Muscle layer of colon (tissue), 2 donors: ENCODE data around the gene CMTM2.
"Not testable (repeated sequence)": the region's sequence is repeated elsewhere in the genome, so short reads cannot be mapped to it uniquely, and the experiment has no call there.

Experiments
- H3K27ac ChIP-seq: one replicate; pipeline ENCODE4 v1.7.0; 2013; ENCODE audit warnings: low read depth, mild to moderate bottlenecking, low read length, moderate library complexity
- H3K27me3 ChIP-seq, 2 donors: one replicate each; pipeline ENCODE4 v1.7.0; 2013; ENCODE audit warnings: low read length in 2 of 2, mild to moderate bottlenecking in 2 of 2; ENCODE audit not compliant: insufficient read depth in 2 of 2, control insufficient read depth in 1 of 2
- H3K36me3 ChIP-seq: one replicate; pipeline ENCODE4 v1.7.0; 2013; ENCODE audit warnings: mild to moderate bottlenecking, low read length; ENCODE audit not compliant: insufficient read depth
- H3K4me1 ChIP-seq: one replicate; pipeline ENCODE4 v1.7.0; 2013; ENCODE audit warnings: mild to moderate bottlenecking, low read length; ENCODE audit not compliant: insufficient read depth
- H3K4me3 ChIP-seq, 2 donors: one replicate each; pipeline ENCODE4 v1.7.0; 2013; ENCODE audit warnings: low read length in 2 of 2, low read depth in 1 of 2, mild to moderate bottlenecking in 1 of 2, moderate library complexity in 1 of 2
- H3K9ac ChIP-seq: one replicate; pipeline ENCODE4 v1.7.0; 2013; ENCODE audit warnings: low read length
- H3K9me3 ChIP-seq: one replicate; pipeline ENCODE4 v1.7.0; 2013; ENCODE audit warnings: mild to moderate bottlenecking, low read length
- donor health status: abdominal sarcoma.
- donor health status: Adenocarcinoma of cecum.

Gene CMTM2

GRCh38 chr16:66616592-66616991 lies 37.3 kb downstream of the CMTM2 start:
- Histone ChIP-seq H3K4me1 (peaks cover 14% of the 10 kb centered on the region), H3K36me3 (peaks cover 18% of the 10 kb centered on the region), H3K27me3 (no peaks in the 10 kb centered on the region), H3K9me3 (no peaks in the 10 kb centered on the region), H3K27ac (no peak overlapping the region), H3K4me3 (no peak overlapping the region), H3K9ac (no peak overlapping the region)

DNA sequence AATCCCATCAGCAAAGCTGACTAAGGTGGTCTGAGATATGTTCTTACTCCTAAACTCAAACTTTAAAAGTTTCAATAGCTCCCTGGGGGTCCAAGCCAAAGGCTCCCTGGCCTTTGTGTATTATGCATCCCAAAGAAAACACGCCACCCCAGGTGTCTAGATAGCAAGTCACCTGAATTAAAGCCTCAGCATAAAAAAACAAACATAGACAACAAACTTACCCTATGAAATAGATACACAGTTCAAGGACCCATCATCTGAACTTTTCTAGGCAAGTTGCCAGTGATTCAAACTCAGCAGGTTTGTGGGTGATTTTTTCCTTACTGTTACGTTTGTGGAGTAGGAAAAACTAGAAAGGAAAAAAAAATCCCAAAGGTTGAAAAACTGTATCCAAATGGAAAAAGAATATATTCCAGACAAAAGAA lies 37.8 kb downstream of the CMTM2 start:
- Histone ChIP-seq H3K4me1 (peaks cover 14% of the 10 kb centered on the region), H3K9ac (no peak overlapping the region), H3K4me3 (no peak overlapping the region), H3K27me3 (no peaks in the 10 kb centered on the region), H3K9me3 (no peaks in the 10 kb centered on the region), H3K36me3 (peaks cover 15% of the 10 kb centered on the region), H3K27ac (no peak overlapping the region)

DNA sequence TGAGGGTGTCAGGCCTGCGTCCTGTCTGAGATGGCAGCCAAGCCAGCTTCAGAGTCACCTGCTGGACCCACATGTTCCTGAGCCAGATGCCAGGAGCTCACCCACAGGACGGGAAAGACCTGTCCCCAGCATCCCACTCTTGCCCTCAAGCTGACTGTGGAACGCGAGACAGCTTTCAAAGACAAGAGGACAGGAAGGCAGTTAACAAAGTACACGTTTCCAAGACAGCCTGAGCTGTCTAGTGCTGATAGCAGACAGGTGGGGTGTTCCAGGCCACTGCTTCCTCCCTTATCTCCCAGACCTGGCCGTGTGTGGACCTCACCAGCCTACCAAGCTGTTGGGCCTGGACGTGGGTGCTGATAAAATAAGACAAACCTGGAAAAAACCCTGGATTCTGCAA lies 38.5 kb downstream of the CMTM2 start:
- Histone ChIP-seq H3K9me3 (no peaks in the 10 kb centered on the region), H3K4me1 (peaks cover 14% of the 10 kb centered on the region), H3K27me3 (no peaks in the 10 kb centered on the region), H3K4me3 (no peak overlapping the region), H3K9ac (no peak overlapping the region), H3K27ac (no peak overlapping the region), H3K36me3 (peaks cover 8% of the 10 kb centered on the region)

DNA sequence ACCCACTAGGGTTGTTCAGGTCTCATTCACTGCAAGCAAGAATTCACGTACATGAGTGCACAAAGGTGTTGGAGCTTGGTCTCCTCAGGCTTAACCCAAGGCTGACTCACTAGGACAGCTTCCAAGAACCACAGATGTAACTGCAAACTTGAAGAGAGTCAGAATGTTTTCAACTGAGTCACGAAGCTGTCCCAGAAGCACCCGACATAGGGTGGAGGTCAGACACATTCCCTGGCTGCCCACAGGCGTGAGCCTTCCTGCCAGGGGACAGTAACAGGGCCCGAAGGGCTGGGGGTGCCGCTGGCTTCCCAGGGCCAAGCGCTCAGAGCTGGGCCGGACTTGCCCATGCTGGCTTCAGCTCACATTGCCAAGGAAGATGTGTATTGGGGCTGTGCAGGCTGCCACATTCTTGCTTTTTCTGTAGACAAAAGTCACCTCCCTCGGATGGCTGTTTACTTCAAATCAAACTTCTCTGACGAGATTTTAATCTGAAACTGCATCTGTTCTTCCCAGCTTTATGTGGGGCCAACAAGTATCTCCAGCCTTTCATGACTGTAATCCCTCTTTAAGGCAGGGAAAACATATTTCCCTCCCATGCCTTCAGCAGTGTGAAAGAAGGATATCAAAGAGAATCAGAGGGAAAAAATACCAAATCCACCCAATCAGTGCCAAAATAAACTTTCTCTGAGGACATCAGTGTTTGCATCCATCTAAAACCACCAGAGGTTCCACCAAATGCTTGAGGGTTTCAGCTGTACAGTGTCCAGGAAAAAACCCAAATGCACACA lies 39.5 kb downstream of the CMTM2 start:
- no peak overlapping the region for H3K27ac ChIP-seq
- H3K36me3 ChIP-seq, result peaks cover 4% of the 10 kb centered on the region
- H3K27me3 ChIP-seq, result no peaks in the 10 kb centered on the region
- H3K4me1 ChIP-seq, result peaks cover 14% of the 10 kb centered on the region
- no peaks in the 10 kb centered on the region for H3K9me3 ChIP-seq
- no peak overlapping the region for H3K9ac ChIP-seq
- H3K4me3 ChIP-seq, result no peak overlapping the region

- peaks cover 14% of the 10 kb centered on the region for H3K4me1 ChIP-seq
- H3K27ac ChIP-seq, result no peak overlapping the region
- H3K9ac ChIP-seq, result no peak overlapping the region
- peaks cover 4% of the 10 kb centered on the region for H3K36me3 ChIP-seq
- no peaks in the 10 kb centered on the region for H3K9me3 ChIP-seq
- H3K4me3 ChIP-seq, result no peak overlapping the region
- H3K27me3 ChIP-seq, result no peaks in the 10 kb centered on the region
These were observed 40.5 kb downstream of the CMTM2 start for GRCh38 chr16:66619534-66620428.

GRCh38 chr16:66620429-66620795 lies 41.1 kb downstream of the CMTM2 start:
- no peak overlapping the region for H3K9ac ChIP-seq
- peaks cover 14% of the 10 kb centered on the region for H3K4me1 ChIP-seq
- no peaks in the 10 kb centered on the region for H3K9me3 ChIP-seq
- H3K4me3 ChIP-seq, result no peak overlapping the region
- no peaks in the 10 kb centered on the region for H3K27me3 ChIP-seq
- no peak overlapping the region for H3K27ac ChIP-seq
- peaks cover 4% of the 10 kb centered on the region for H3K36me3 ChIP-seq

GRCh38 chr16:66621973-66622372 lies 42.7 kb downstream of the CMTM2 start:
- Histone ChIP-seq H3K4me1 (peaks cover 14% of the 10 kb centered on the region), H3K9ac (no peak overlapping the region), H3K27ac (no peak overlapping the region), H3K27me3 (no peaks in the 10 kb centered on the region), H3K4me3 (no peak overlapping the region), H3K9me3 (no peaks in the 10 kb centered on the region), H3K36me3 (peaks cover 4% of the 10 kb centered on the region)

GRCh38 chr16:66622863-66623262 lies 43.6 kb downstream of the CMTM2 start:
- Histone ChIP-seq H3K9ac (no peak overlapping the region), H3K4me1 (peaks cover 14% of the 10 kb centered on the region), H3K4me3 (no peak overlapping the region), H3K27ac (no peak overlapping the region), H3K36me3 (peaks cover 4% of the 10 kb centered on the region), H3K9me3 (no peaks in the 10 kb centered on the region), H3K27me3 (no peaks in the 10 kb centered on the region)

DNA sequence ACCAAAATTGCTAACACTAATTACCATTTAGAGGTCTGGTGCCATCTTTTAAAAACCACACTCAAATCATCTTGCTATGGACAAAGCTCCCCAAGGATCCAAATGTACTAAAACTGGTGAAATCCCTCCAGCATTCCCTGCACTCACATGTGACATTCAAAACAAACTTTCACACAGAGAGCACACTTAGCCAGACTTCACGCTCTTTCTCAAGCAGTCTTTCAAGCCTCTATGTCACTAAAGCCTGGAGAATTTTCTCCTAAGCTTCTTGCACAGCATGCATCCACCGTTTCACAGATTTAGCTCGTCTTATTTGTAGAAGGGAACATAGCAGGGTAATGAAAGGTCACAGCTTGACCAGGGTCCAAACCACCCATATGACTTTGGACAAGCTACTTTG lies 44.5 kb downstream of the CMTM2 start:
- H3K9me3 ChIP-seq, result no peaks in the 10 kb centered on the region
- no peaks in the 10 kb centered on the region for H3K27me3 ChIP-seq
- no peak overlapping the region for H3K9ac ChIP-seq
- no peak overlapping the region for H3K4me3 ChIP-seq
- peaks cover 4% of the 10 kb centered on the region for H3K36me3 ChIP-seq
- H3K27ac ChIP-seq, result no peak overlapping the region
- H3K4me1 ChIP-seq, result peaks cover 6% of the 10 kb centered on the region

GRCh38 chr16:66627611-66628378 lies 48.5 kb downstream of the CMTM2 start:
- H3K27ac ChIP-seq, H3K27me3 ChIP-seq, H3K4me1 ChIP-seq, H3K9ac ChIP-seq, H3K9me3 ChIP-seq, H3K4me3 ChIP-seq, H3K36me3 ChIP-seq: not testable (repeated sequence)

DNA sequence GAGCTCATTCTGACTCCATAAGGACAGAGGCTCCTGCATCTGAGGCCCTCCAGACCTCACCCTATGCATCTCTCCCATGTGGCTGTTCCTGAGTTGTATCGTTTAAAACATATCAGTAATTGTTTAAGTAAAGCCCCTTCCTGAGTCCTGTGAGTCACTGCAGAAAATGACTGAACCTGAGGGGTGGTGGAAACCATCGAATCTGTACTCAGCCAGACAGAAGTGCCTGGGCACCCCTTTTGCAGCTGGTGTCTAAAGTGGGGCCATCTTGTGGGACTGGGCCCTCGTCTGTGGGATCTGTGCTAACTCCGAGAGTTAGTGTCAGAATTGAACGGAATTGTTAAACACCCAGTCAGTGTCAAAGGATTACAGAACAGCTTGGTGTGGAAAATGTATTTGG lies 50.6 kb downstream of the CMTM2 start:
- Histone ChIP-seq H3K27me3 (no peaks in the 10 kb centered on the region), H3K36me3 (no peaks in the 10 kb centered on the region), H3K4me1 (no peaks in the 10 kb centered on the region), H3K9me3 (no peaks in the 10 kb centered on the region), H3K4me3 (no peak overlapping the region), H3K27ac (no peak overlapping the region), H3K9ac (no peak overlapping the region)
